ENCODE data around the gene HEATR9.

DNA sequence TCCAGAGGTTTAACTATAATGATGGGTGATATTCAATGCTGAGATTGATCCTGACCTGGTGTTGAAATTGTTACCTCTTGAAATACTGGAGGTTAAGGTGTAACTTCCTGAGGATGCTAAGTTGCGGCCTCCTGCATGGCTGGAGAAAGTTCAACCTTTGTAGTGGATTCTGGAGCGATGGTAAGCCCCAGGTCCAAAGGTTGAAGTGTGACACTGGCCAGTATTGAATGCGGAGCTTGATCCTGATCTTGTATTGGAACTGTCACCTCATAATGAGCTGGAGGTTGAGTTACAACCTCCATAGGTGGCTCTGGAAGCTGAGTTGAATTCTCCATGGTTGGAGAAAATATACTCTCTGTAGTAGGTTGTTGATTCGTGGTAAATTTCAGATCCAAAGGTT is 44.9 kb upstream of the HEATR9 start:
- TF ChIP-seq, protein P1, sequence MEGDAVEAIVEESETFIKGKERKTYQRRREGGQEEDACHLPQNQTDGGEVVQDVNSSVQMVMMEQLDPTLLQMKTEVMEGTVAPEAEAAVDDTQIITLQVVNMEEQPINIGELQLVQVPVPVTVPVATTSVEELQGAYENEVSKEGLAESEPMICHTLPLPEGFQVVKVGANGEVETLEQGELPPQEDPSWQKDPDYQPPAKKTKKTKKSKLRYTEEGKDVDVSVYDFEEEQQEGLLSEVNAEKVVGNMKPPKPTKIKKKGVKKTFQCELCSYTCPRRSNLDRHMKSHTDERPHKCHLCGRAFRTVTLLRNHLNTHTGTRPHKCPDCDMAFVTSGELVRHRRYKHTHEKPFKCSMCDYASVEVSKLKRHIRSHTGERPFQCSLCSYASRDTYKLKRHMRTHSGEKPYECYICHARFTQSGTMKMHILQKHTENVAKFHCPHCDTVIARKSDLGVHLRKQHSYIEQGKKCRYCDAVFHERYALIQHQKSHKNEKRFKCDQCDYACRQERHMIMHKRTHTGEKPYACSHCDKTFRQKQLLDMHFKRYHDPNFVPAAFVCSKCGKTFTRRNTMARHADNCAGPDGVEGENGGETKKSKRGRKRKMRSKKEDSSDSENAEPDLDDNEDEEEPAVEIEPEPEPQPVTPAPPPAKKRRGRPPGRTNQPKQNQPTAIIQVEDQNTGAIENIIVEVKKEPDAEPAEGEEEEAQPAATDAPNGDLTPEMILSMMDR (IDR thresholded peaks at IDR 0.05) = no peak
- TF ChIP-seq, protein P2, sequence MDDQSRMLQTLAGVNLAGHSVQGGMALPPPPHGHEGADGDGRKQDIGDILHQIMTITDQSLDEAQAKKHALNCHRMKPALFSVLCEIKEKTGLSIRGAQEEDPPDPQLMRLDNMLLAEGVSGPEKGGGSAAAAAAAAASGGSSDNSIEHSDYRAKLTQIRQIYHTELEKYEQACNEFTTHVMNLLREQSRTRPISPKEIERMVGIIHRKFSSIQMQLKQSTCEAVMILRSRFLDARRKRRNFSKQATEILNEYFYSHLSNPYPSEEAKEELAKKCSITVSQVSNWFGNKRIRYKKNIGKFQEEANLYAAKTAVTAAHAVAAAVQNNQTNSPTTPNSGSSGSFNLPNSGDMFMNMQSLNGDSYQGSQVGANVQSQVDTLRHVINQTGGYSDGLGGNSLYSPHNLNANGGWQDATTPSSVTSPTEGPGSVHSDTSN (IDR thresholded peaks at IDR 0.05) = no peak
- TF ChIP-seq SMC3 (IDR thresholded peaks at IDR 0.05; ENCODE audit: low read depth, low read length) (no peak), TAF1 (IDR thresholded peaks at IDR 0.05; ENCODE audit: borderline replicate concordance, low read depth, low read length) (no peak), YY1 (IDR thresholded peaks at IDR 0.05; ENCODE audit: low read depth) (no peak), EZH2phosphoT487 (IDR thresholded peaks at IDR 0.05; ENCODE audit: borderline replicate concordance, low read depth) (no peak), POLR2AphosphoS5 (IDR thresholded peaks at IDR 0.05; ENCODE audit: low read depth, low read length) (no peak), CHD2 (IDR thresholded peaks at IDR 0.05; ENCODE audit: low read length, partially characterized antibody) (no peak), RAD21 (IDR thresholded peaks at IDR 0.05; ENCODE audit: low read length) (no peak), ELF1 (IDR thresholded peaks at IDR 0.05) (no peak), GABPA (IDR thresholded peaks at IDR 0.05; ENCODE audit: low read depth) (no peak), EP300 (IDR thresholded peaks at IDR 0.05; ENCODE audit: borderline replicate concordance in 1 of 2, low read depth in 1 of 2, low read length in 1 of 2) (no peak), TEAD4 (IDR thresholded peaks at IDR 0.05; ENCODE audit: borderline replicate concordance, insufficient read depth) (no peak)
